Left ventricle myocardium inferior (tissue), 1 donor: ENCODE data around the gene HPGDS. TPM values are rescaled to one million over a fixed set of nuclear protein-coding genes. Genes with fewer than 3 reads are reported as not detected.

Experiments used
- DNase-seq: peaks from one replicate; pipeline ENCODE4 v3.0.0-alpha.2; 2020
- H3K27ac ChIP-seq: fragments of 200-600 bp; replicated peaks from 2 replicates; pipeline ENCODE4 v1.8.0; 2021
- H3K27me3 ChIP-seq: fragments of 200-600 bp; 2 replicates; pipeline ENCODE4 v1.8.0; 2021; ENCODE audit warnings: low read depth
- H3K36me3 ChIP-seq: fragments of 200-600 bp; 2 replicates; pipeline ENCODE4 v1.8.0; 2021
- H3K4me1 ChIP-seq: fragments of 200-600 bp; 2 replicates; pipeline ENCODE4 v1.8.0; 2021
- H3K4me3 ChIP-seq: fragments of 200-600 bp; 2 replicates; pipeline ENCODE4 v1.8.0; 2021; ENCODE audit warnings: mild to moderate bottlenecking, moderate library complexity
- H3K9me3 ChIP-seq: fragments of 200-600 bp; replicated peaks from 2 replicates; pipeline ENCODE4 v1.8.0; 2021
- intact Hi-C: fragments of 100-400 bp; cut with micrococcal nuclease; formaldehyde crosslinking; loops from one replicate; pipeline ENCODE4 v1.11.0; 2022
- total RNA-seq: library from RNA; stranded (reverse); fragmentation: NEBNext Ultra II Directional; extraction: Animal tissue kit (Norgen Biotek cat#: 25700); gene quantifications from one replicate; pipeline ENCODE4 v1.2.1, GENCODE V29; 2021
- TF ChIP-seq, protein P1 (sequence below): fragments of 200-600 bp; IDR thresholded peaks from 2 replicates; pipeline ENCODE4 v1.8.0; 2021; ENCODE audit warnings: antibody characterized with exemption, mild to moderate bottlenecking, borderline replicate concordance
- donor health status: DM: no; HTN: yes; CAD: no; lungs with severe emphysema.

Gene HPGDS
- total RNA-seq, 1 donor from 2014 or later = 2.3 TPM

DNA sequence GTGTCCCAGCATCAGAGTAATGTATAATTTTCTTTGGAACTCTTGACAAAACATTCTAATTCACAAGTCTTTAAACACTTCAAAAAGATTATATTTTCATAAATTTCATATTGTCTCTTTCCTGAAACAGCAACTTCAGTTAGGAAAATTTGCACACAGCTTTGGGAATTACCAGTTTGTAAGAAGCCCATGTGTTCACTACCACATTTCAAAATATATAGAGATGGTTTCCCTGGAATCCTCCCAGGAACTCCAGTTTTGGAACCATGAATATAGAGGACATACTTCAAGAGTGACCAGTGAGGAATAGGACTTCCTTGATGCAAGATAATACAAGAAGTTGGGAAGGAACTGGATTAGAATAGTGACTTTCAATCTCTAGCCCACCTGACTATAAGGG is 28.7 kb upstream of the HPGDS start:
- no peaks in the 10 kb centered on the region for H3K36me3 ChIP-seq
- peaks cover 10% of the 10 kb centered on the region for H3K9me3 ChIP-seq
- no peak overlapping the region for H3K27ac ChIP-seq
- DNase-seq = no peak
- TF ChIP-seq, protein P1, sequence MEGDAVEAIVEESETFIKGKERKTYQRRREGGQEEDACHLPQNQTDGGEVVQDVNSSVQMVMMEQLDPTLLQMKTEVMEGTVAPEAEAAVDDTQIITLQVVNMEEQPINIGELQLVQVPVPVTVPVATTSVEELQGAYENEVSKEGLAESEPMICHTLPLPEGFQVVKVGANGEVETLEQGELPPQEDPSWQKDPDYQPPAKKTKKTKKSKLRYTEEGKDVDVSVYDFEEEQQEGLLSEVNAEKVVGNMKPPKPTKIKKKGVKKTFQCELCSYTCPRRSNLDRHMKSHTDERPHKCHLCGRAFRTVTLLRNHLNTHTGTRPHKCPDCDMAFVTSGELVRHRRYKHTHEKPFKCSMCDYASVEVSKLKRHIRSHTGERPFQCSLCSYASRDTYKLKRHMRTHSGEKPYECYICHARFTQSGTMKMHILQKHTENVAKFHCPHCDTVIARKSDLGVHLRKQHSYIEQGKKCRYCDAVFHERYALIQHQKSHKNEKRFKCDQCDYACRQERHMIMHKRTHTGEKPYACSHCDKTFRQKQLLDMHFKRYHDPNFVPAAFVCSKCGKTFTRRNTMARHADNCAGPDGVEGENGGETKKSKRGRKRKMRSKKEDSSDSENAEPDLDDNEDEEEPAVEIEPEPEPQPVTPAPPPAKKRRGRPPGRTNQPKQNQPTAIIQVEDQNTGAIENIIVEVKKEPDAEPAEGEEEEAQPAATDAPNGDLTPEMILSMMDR = no peak
- H3K27me3 ChIP-seq = no peaks in the 10 kb centered on the region
- no peaks in the 10 kb centered on the region for H3K4me1 ChIP-seq
- intact Hi-C loops = no loop called here
- no peak overlapping the region for H3K4me3 ChIP-seq

DNA sequence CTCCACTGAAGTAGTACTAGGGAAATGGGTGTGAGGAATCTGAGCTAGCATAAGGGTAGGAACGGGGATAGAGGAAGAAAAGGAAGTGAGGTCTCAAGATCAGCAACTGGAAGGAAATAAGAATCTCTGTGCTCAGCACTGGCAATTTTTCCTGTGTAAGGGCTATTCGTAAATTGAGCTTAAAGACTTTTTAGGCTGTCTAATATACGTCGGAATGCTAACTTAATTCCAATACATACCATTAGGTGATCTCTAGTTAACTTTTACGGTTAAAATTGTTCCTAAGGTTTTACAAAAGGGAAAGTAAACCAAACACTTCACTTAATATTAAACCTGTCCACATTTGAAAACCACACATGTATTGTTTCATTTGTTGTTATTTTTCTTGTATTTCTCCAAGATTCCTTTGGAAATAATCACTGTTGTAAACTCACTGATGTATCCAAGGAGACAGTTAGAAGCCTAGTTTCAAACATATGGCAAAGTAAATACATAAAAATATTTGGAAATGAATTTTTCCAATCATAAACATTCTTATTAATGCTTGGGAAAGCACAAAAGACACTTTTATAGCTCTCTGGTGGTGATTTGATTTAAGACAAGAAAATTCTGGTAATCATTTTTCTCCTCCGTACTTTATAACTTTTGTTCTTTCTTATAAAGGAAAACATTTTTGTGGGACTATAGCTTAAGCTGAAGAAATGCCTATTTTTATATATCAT is 28.1 kb upstream of the HPGDS start:
- Histone ChIP-seq H3K27me3 (no peaks in the 10 kb centered on the region), H3K4me1 (no peaks in the 10 kb centered on the region), H3K4me3 (no peak overlapping the region), H3K27ac (no peak overlapping the region), H3K36me3 (no peaks in the 10 kb centered on the region), H3K9me3 (peaks cover 12% of the 10 kb centered on the region)
- TF ChIP-seq, protein P1 = no peak
- no peak for DNase-seq
- intact Hi-C loops = no loop called here

DNA sequence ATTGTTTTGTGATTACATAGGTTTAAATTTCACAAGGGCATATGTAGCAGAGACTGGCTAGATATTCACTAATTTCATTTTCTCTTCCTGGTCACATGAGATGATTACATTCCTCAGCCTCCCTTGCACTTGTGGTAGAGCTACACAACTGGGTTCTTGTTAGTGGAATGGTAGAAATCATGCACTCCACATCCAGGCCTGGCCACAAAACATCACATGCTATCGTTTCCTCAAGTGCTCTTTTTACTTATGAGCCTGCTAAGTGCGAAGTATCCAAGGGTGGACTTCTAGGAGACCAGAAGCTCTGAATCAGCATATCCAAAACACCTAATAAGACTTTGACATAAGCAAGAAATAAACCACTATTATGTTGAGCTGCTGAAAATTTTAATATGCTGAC is 26.4 kb upstream of the HPGDS start:
- DNase-seq = no peak
- H3K4me1 ChIP-seq = no peaks in the 10 kb centered on the region
- no peaks in the 10 kb centered on the region for H3K36me3 ChIP-seq
- TF ChIP-seq, protein P1 = no peak
- intact Hi-C loops = no loop called here
- H3K9me3 ChIP-seq = peaks cover 12% of the 10 kb centered on the region
- no peak overlapping the region for H3K27ac ChIP-seq
- H3K4me3 ChIP-seq = no peak overlapping the region
- no peaks in the 10 kb centered on the region for H3K27me3 ChIP-seq

DNA sequence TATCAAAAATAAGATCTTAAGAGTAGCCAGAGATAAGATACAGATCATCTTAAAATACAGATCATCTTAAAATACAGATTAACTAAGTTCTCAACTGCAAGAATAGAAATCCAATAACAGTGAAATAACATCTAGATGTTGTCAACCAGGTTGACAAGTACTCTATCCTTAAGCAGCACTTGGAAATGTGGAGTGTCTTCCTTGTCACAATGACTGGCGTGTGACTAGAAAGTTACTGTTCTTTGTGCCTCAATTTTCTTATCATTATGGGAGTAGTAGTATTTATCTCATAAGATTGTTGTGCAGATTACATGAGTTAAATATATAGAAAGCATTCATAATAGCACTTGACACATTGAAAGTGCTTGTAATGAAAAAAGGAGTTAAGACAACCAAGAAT is 25.8 kb upstream of the HPGDS start:
- H3K4me3 ChIP-seq = no peak overlapping the region
- H3K27ac ChIP-seq = no peak overlapping the region
- H3K27me3 ChIP-seq = no peaks in the 10 kb centered on the region
- no peaks in the 10 kb centered on the region for H3K36me3 ChIP-seq
- peaks cover 12% of the 10 kb centered on the region for H3K9me3 ChIP-seq
- H3K4me1 ChIP-seq = no peaks in the 10 kb centered on the region
- no peak for DNase-seq
- intact Hi-C loops = no loop called here
- TF ChIP-seq, protein P1 = no peak

DNA sequence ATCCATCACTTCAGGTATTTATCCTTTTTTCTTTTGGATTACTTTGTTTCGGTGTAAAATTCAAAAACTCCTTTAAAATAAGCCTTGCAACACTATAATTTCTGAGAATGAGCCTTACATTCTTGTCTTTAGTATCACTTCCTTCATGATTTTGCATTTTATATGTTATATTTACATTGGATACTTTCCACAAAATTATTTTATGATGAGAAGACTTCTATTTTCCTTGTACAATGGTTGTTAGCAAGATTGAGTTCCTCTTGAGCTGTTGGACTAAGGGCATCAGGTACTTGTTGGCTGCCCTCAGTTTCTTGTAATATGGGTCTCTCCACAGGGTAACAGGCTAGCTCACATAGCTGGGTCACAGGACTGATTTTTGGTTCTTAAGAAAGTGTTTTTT is 22.7 kb upstream of the HPGDS start:
- H3K4me3 ChIP-seq = no peak overlapping the region
- H3K27ac ChIP-seq = no peak overlapping the region
- H3K9me3 ChIP-seq = peaks cover 12% of the 10 kb centered on the region
- no peaks in the 10 kb centered on the region for H3K27me3 ChIP-seq
- H3K36me3 ChIP-seq = no peaks in the 10 kb centered on the region
- TF ChIP-seq, protein P1 = no peak
- no peaks in the 10 kb centered on the region for H3K4me1 ChIP-seq
- intact Hi-C loops = no loop called here
- no peak for DNase-seq
